AG10803 (cell line): Measurements from ENCODE around the gene PCDHGA11.
A peak's percentile ranks its signal among the peaks of the same experiment; 100 is the strongest.

Source experiments
- DNase-seq: peaks from one replicate; pipeline ENCODE4 v3.0.0; 2010; ENCODE audit warnings: low read depth
- H3K4me3 ChIP-seq: 2 replicates; pipeline ENCODE4 v1.5.1; 2011; ENCODE audit warnings: mild to moderate bottlenecking, low read length, control low read depth
- TF ChIP-seq, protein P1 (sequence below): conservative IDR thresholded peaks from 2 replicates; pipeline ENCODE4 v1.5.1; 2011; ENCODE audit warnings: mild to moderate bottlenecking, low read length, control low read depth, inconsistent platforms

Gene PCDHGA11

DNA sequence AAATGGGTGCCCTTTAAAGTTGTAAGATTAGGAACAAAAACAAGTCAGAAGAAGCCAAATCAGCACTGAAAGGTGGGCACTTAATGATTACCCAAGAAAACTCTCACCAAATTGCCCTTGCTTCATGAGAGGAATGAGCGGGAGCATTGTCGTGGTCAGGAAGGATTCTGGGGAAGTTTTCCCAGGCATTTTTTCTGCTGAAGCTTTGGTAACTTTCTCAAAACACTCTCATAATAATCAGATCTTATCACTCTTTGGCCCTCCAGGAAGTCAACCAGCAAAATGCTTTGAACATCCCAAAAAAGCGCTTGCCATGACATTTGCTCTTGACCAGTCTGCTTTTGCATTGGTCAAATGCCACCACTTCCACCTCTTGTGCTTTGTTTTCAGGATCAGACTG lies 44.5 kb downstream of the PCDHGA11 start:
- H3K4me3 ChIP-seq = no peak overlapping the region
- peak; percentile 76 for DNase-seq

More for the DNA sequence above, 44.5 kb downstream of the PCDHGA11 start:
- TF ChIP-seq, protein P1, sequence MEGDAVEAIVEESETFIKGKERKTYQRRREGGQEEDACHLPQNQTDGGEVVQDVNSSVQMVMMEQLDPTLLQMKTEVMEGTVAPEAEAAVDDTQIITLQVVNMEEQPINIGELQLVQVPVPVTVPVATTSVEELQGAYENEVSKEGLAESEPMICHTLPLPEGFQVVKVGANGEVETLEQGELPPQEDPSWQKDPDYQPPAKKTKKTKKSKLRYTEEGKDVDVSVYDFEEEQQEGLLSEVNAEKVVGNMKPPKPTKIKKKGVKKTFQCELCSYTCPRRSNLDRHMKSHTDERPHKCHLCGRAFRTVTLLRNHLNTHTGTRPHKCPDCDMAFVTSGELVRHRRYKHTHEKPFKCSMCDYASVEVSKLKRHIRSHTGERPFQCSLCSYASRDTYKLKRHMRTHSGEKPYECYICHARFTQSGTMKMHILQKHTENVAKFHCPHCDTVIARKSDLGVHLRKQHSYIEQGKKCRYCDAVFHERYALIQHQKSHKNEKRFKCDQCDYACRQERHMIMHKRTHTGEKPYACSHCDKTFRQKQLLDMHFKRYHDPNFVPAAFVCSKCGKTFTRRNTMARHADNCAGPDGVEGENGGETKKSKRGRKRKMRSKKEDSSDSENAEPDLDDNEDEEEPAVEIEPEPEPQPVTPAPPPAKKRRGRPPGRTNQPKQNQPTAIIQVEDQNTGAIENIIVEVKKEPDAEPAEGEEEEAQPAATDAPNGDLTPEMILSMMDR = no peak
